Nephron progenitor cell (in vitro differentiated cells): ENCODE data around the gene ADAMTSL3.

Experiments used
- DNase-seq: peaks from one replicate; pipeline ENCODE4 v3.0.0; 2021
- H3K27ac Mint-ChIP-seq: 2 replicates; pipeline ENCODE4 v1.8.0; 2021; ENCODE audit warnings: mild to moderate bottlenecking, moderate library complexity, mixed read lengths
- H3K27me3 Mint-ChIP-seq: 2 replicates; pipeline ENCODE4 v1.8.0; 2021; ENCODE audit warnings: mild to moderate bottlenecking, low read depth, mixed read lengths; ENCODE audit not compliant: poor library complexity
- H3K36me3 Mint-ChIP-seq: 2 replicates; pipeline ENCODE4 v1.8.0; 2021; ENCODE audit warnings: low read depth, mixed read lengths
- H3K4me1 Mint-ChIP-seq: 2 replicates; pipeline ENCODE4 v1.8.0; 2021; ENCODE audit warnings: mixed read lengths
- H3K4me3 Mint-ChIP-seq: 2 replicates; pipeline ENCODE4 v1.8.0; 2021; ENCODE audit warnings: mild to moderate bottlenecking, moderate library complexity, mixed read lengths
- H3K9me3 Mint-ChIP-seq: 2 replicates; pipeline ENCODE4 v1.8.0; 2021; ENCODE audit warnings: mild to moderate bottlenecking, moderate library complexity, mixed read lengths
- TF ChIP-seq, protein P1 (sequence below): fragments of 200-600 bp; sonication (generic); IDR thresholded peaks from 2 replicates; pipeline ENCODE4 v1.5.0; 2021; ENCODE audit warnings: antibody characterized with exemption

The ADAMTSL3 gene

DNA sequence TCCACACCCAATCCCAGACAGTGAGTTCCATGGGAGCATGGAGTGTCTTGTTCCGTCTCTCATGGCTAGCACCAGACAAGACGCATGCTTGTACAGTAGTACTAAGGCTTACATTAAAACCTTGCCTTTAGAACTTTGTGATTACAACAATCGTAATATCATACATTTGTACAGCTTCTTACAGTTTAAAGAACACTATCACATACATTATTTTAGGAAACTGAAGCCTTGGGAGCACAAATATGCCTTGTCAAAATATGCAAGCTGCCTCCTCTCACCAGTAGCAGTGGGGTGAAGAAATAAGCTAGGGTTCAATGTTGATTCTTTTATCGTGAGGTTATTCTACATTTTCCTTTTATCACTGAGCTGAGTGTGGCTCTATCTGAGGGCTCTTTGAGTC, 36.8 kb downstream of the ADAMTSL3 start:
- Mint-ChIP-seq H3K27me3 (peaks cover 11% of the 10 kb centered on the region), H3K4me1 (peaks cover 41% of the 10 kb centered on the region), H3K4me3 (no peak overlapping the region), H3K36me3 (no peaks in the 10 kb centered on the region), H3K27ac (no peak overlapping the region), H3K9me3 (no peaks in the 10 kb centered on the region)
- TF ChIP-seq, protein P1, sequence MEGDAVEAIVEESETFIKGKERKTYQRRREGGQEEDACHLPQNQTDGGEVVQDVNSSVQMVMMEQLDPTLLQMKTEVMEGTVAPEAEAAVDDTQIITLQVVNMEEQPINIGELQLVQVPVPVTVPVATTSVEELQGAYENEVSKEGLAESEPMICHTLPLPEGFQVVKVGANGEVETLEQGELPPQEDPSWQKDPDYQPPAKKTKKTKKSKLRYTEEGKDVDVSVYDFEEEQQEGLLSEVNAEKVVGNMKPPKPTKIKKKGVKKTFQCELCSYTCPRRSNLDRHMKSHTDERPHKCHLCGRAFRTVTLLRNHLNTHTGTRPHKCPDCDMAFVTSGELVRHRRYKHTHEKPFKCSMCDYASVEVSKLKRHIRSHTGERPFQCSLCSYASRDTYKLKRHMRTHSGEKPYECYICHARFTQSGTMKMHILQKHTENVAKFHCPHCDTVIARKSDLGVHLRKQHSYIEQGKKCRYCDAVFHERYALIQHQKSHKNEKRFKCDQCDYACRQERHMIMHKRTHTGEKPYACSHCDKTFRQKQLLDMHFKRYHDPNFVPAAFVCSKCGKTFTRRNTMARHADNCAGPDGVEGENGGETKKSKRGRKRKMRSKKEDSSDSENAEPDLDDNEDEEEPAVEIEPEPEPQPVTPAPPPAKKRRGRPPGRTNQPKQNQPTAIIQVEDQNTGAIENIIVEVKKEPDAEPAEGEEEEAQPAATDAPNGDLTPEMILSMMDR, result no peak
- no peak for DNase-seq

DNA sequence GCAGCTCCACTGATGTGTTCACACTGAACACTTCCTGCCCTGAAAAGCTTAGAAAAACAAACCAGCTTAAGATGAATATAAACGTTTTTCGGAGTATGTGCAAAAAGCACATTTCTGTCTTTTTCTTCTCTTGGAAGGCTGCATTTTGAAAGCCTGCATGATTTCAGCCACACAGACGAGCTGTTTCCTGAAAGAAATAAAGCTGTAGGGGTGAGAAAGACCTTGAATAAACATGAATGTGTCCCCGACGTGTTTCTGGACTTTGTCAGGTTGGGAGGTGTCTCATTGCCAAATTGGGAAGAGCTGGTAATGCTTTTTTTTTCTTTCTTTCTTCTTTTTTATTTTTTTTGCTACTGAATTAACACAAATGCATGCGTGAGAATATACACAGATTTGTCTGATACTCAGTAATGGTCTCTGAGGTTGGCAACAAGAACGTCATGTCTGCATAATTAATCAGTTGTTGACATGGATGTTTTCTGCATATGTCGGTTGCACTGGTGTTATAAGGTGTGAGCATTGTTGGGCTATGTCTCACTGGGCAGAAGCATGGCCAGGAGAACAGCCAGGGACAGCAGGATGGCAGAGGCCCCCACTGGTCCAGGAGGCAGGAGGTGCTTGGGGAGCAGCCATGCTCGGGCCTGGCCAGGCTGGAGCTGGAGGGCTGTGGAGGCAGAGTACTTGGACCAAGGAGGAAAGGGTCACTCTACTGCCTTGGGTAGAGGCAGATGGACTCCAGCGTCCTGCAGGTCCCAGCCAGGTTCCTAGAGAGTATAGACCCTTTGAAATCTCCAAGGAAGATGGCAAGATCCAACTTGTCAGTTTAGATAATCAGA, 39.0 kb downstream of the ADAMTSL3 start:
- Mint-ChIP-seq H3K36me3 (no peaks in the 10 kb centered on the region), H3K4me1 (peaks cover 48% of the 10 kb centered on the region), H3K4me3 (no peak overlapping the region), H3K27me3 (peaks cover 14% of the 10 kb centered on the region), H3K9me3 (no peaks in the 10 kb centered on the region), H3K27ac (peak overlapping the region; percentile 22)
- no peak for DNase-seq
- TF ChIP-seq, protein P1, result no peak

DNA sequence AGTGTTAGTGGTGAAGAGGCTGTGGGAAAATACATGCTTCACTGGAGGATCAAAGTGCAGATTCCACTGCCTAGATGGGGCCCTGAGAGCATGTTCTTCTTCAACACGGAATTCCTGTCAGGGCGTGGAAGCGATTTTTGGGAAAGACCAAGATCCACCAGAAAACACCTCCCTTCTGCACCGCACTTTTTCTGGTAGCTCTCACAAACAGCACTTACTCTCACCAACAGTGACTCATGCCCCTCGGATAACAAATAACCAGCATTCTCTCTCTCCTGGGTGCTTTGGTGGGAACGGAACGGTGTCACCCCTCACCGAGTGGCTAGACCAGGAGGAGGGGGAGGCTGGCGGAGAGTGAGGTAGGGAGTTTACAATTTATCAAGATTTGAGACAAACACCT, 40.1 kb downstream of the ADAMTSL3 start:
- TF ChIP-seq, protein P1, result no peak
- no peak for DNase-seq
- Mint-ChIP-seq H3K9me3 (no peaks in the 10 kb centered on the region), H3K36me3 (no peaks in the 10 kb centered on the region), H3K4me3 (no peak overlapping the region), H3K4me1 (peaks cover 48% of the 10 kb centered on the region), H3K27me3 (peaks cover 16% of the 10 kb centered on the region), H3K27ac (no peak overlapping the region)

DNA sequence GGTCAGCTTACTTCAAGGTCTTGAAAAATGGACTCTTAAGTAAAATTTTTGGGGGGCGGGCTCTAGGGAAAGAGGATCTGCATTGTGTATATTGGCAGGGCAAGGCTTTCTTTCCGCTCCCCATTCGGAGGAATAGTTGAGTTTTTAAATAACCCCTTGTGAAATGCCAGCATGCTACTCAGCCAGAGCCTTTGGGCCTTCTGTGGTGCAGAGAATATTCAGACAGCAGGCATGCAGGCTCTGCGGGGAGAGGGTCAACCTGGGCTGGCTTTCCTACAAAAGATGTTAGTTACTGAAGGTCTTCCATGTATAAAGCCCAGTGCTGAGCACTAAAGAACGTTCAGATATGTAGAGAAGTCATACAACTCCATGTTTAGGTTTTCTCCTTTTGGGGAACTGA, 40.6 kb downstream of the ADAMTSL3 start:
- TF ChIP-seq, protein P1, result no peak
- Mint-ChIP-seq H3K9me3 (no peaks in the 10 kb centered on the region), H3K27ac (no peak overlapping the region)

DNA sequence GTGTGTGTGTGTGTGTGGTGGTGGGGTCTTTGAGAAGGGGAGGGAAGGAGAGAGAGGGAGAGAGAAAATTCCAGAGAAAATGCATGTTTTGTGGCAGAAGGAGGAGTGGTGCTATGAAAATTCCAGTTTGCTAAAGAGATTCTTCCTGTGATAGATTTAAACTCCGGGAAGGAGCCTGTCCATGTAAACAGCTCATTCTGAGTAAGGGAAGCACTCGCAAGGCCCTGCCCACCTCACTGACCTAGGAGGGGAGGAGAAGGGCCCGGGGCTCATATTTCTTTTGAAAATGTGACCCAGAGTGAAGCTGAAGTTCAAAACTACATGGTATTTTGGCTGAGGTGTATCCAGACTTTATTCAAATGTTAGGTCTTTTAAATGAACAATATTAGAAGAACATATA, 41.3 kb downstream of the ADAMTSL3 start:
- Mint-ChIP-seq H3K4me1 (peaks cover 48% of the 10 kb centered on the region), H3K27me3 (peaks cover 16% of the 10 kb centered on the region), H3K27ac (peak overlapping the region; percentile 2), H3K4me3 (peak overlapping the region; percentile 0), H3K36me3 (no peaks in the 10 kb centered on the region), H3K9me3 (no peaks in the 10 kb centered on the region)
- TF ChIP-seq, protein P1, result no peak
- peak; percentile 40 for DNase-seq

More for the DNA sequence above, 40.6 kb downstream of the ADAMTSL3 start:
- peaks cover 20% of the 10 kb centered on the region for H3K27me3 Mint-ChIP-seq
- no peak for DNase-seq
- H3K4me3 Mint-ChIP-seq, result no peak overlapping the region
- no peaks in the 10 kb centered on the region for H3K36me3 Mint-ChIP-seq
- H3K4me1 Mint-ChIP-seq, result peaks cover 48% of the 10 kb centered on the region

DNA sequence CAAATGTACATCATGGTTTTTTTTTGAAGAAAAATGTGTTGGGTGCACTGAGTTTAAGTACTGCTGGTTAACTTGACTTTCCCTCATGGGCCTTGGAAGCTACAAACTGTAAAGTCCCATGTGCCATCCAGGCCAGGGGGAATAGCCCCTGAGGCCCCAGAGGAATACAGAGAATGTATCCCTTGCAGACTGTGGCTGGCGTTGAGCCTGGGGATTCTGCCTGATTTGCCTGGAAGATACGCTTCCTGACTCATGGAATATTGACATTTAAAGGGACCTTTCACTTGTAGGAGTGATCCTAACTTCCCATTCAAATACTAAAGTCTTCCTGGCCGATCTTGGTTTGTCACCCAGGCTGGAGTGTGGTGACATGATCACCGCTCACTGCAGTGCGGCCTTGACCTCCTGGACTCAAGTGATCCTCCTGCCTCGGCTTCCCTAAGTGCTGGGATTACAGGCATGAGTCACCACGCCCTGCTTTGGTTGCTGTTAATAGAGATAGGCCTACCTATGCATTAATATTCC, 42.0 kb downstream of the ADAMTSL3 start:
- no peaks in the 10 kb centered on the region for H3K9me3 Mint-ChIP-seq
- no peak for DNase-seq
- peaks cover 48% of the 10 kb centered on the region for H3K4me1 Mint-ChIP-seq
- no peaks in the 10 kb centered on the region for H3K36me3 Mint-ChIP-seq
- TF ChIP-seq, protein P1, result no peak
- peaks cover 14% of the 10 kb centered on the region for H3K27me3 Mint-ChIP-seq
- no peak overlapping the region for H3K27ac Mint-ChIP-seq
- no peak overlapping the region for H3K4me3 Mint-ChIP-seq
